Measurements from ENCODE around the gene TCF7L1.

The TCF7L1 gene

GRCh38 chr2:85259101-85259590, 126.0 kb downstream of the TCF7L1 start:
- no peak for TF ChIP-seq CTCF (IDR thresholded peaks at IDR 0.05; ENCODE audit: low read depth, low read length)
- no peak overlapping the region for H3K4me3 ChIP-seq (ENCODE audit: low read depth, low read length)

- no peak overlapping the region for H3K4me3 ChIP-seq (ENCODE audit: low read depth, low read length)
- TF ChIP-seq CTCF (IDR thresholded peaks at IDR 0.05; ENCODE audit: low read depth, low read length): no peak
Observed at GRCh38 chr2:85259879-85260278, 126.7 kb downstream of the TCF7L1 start.

- TF ChIP-seq CTCF (IDR thresholded peaks at IDR 0.05; ENCODE audit: low read depth, low read length): no peak
- no peak overlapping the region for H3K4me3 ChIP-seq (ENCODE audit: low read depth, low read length)
Observed at GRCh38 chr2:85263591-85263990, 130.4 kb downstream of the TCF7L1 start.

GRCh38 chr2:85264471-85264870, 131.3 kb downstream of the TCF7L1 start:
- H3K4me3 ChIP-seq (ENCODE audit: low read depth, low read length): no peak overlapping the region
- no peak for TF ChIP-seq CTCF (IDR thresholded peaks at IDR 0.05; ENCODE audit: low read depth, low read length)

- TF ChIP-seq CTCF (IDR thresholded peaks at IDR 0.05; ENCODE audit: low read depth, low read length): no peak
- H3K4me3 ChIP-seq (ENCODE audit: low read depth, low read length): no peak overlapping the region
Observed at GRCh38 chr2:85265304-85265703, 132.1 kb downstream of the TCF7L1 start.

- peak; percentile 83 for TF ChIP-seq CTCF (IDR thresholded peaks at IDR 0.05; ENCODE audit: low read depth, low read length)
- no peak overlapping the region for H3K4me3 ChIP-seq (ENCODE audit: low read depth, low read length)
Observed at GRCh38 chr2:85266146-85267041, 133.2 kb downstream of the TCF7L1 start.

- no peak for TF ChIP-seq CTCF (IDR thresholded peaks at IDR 0.05; ENCODE audit: low read depth, low read length)
- H3K4me3 ChIP-seq (ENCODE audit: low read depth, low read length): no peak overlapping the region
Observed at GRCh38 chr2:85269959-85270358, 136.8 kb downstream of the TCF7L1 start.
